Astrocyte of the spinal cord (primary cell): ENCODE results near the gene CCDC148.
A peak's percentile ranks its signal among the peaks of the same experiment; 100 is the strongest.
"Not testable (repeated sequence)": the region's sequence is repeated elsewhere in the genome, so short reads cannot be mapped to it uniquely, and the experiment has no call there.

Source experiments
- DNase-seq: peaks from one replicate; pipeline ENCODE4 v3.0.0; 2011; ENCODE audit warnings: low read depth, low spot score
- H3K4me3 ChIP-seq: 2 replicates; pipeline ENCODE4 v1.5.1; 2011; ENCODE audit warnings: low read depth, mild to moderate bottlenecking, low read length, moderate library complexity
- CTCF ChIP-seq: IDR thresholded peaks from 2 replicates; pipeline ENCODE4 v1.5.1; 2012; ENCODE audit warnings: low read depth, mild to moderate bottlenecking, low read length, inconsistent platforms
- in situ Hi-C: cut with HindIII; loops from 2 replicates; pipeline ENCODE4 v1.10.0; 2017; ENCODE audit warnings: low sequenced_read_pairs

CCDC148 gene

GRCh38 chr2:158477202-158477601 is 20.6 kb upstream of the CCDC148 start:
- in situ Hi-C loops: no loop called here
- no peak overlapping the region for H3K4me3 ChIP-seq
- no peak for DNase-seq
- TF ChIP-seq CTCF: no peak

GRCh38 chr2:158474526-158475011 is 18.0 kb upstream of the CCDC148 start:
- H3K4me3 ChIP-seq, DNase-seq, in situ Hi-C loops: not testable (repeated sequence)

- H3K4me3 ChIP-seq: no peak overlapping the region
- no peak for DNase-seq
- in situ Hi-C loops: no loop called here
- TF ChIP-seq CTCF: no peak
Measured at GRCh38 chr2:158473719-158474392, 17.3 kb upstream of the CCDC148 start.

- H3K4me3 ChIP-seq, DNase-seq, in situ Hi-C loops: not testable (repeated sequence)
Measured at GRCh38 chr2:158473300-158473699, 16.7 kb upstream of the CCDC148 start.

- H3K4me3 ChIP-seq, in situ Hi-C loops, DNase-seq: not testable (repeated sequence)
Measured at GRCh38 chr2:158472829-158473228, 16.3 kb upstream of the CCDC148 start.

GRCh38 chr2:158467248-158467647 is 10.7 kb upstream of the CCDC148 start:
- no peak for DNase-seq
- in situ Hi-C loops: no loop called here
- no peak overlapping the region for H3K4me3 ChIP-seq
- no peak for TF ChIP-seq CTCF

- in situ Hi-C loops: no loop called here
- TF ChIP-seq CTCF: peak; percentile 55
- no peak overlapping the region for H3K4me3 ChIP-seq
- no peak for DNase-seq
Measured at GRCh38 chr2:158464426-158465281, 8.1 kb upstream of the CCDC148 start.

GRCh38 chr2:158463496-158464095 is 7.0 kb upstream of the CCDC148 start:
- in situ Hi-C loops: no loop called here
- DNase-seq: no peak
- H3K4me3 ChIP-seq: no peak overlapping the region
- TF ChIP-seq CTCF: no peak
